GM19463 (cell line): Measurements from ENCODE around the gene HS3ST6.
"Not testable (repeated sequence)": the region's sequence is repeated elsewhere in the genome, so short reads cannot be mapped to it uniquely, and the experiment has no call there.

Experiments
- ATAC-seq: cut with Tn5 transposase; IDR thresholded peaks from one replicate; pipeline ENCODE4 v1.9.1; 2021; ENCODE audit warnings: mild to moderate bottlenecking, moderate library complexity; ENCODE audit not compliant: unreplicated experiment

Gene HS3ST6

DNA sequence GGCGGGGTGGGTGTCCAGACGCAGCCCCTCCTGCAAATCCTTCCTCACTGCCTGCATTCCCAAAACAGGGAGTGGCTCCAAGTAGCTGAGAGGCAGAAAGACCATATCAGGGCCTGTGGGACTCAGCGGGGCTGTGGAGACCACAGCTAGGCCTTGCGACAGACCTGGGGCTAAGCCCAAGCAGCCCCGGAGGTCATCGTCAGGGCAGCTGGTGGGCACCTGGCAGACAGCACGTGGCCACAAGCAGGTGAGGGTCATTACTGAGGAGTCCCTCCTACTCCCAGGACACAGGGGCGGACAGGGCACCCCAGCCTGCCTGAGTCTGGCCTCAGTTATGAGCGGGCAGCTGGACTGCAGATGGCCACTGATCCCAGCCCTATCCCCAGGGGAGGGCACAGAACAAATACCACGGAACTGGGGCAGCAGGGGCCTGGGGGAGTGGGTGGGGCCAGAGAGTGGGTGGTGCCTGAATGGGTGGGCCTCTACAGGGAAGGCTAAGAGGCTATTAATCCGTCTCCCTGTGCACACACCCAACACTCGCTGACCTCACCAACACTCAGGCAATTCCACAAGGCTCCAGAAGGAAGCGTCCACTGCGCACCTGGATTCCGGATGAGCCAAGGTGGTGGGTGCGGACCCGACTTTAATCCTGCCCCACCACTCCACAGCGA is 8.5 kb downstream of the HS3ST6 start:
- ATAC-seq, result no peak

DNA sequence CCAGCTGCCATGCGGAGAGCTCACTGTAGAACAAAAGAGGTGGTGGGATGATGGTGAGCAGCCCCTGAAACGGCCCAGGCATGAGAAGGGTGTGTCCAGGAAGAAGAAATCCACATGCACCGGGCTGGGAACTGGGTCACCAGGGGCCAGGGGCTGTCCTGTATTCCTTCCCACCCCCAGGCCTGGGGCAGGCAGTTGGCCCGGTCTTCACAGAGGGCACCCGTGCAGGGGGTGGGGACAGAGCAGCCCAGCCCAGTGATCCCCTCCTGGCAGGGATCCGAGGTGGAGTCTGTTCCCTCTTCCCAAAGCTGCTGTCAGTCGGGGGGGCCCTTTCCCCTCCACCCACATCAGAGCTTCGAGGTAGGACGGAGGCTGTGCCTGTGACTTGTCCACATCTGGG is 9.2 kb downstream of the HS3ST6 start:
- ATAC-seq, result no peak

DNA sequence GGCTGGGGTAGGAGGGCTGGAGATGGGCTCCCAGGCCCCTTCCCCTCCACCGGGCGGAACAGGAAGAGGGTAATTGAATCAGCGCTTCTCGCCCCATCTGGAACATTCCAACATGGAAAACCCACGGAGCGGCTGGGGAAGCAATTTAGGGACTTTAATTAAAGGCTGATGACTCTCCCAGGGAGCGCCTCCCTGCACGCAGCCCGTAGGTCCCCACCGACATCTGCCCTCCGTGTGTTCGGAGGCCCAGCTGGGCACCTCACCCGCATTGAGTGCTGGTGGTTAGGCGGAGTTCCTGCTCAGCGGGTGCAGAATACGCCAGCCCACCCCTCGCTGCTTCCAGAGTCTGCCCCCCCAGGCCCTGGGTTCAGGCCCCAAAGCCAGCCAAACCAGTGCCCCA is 10.0 kb downstream of the HS3ST6 start:
- ATAC-seq, result no peak

DNA sequence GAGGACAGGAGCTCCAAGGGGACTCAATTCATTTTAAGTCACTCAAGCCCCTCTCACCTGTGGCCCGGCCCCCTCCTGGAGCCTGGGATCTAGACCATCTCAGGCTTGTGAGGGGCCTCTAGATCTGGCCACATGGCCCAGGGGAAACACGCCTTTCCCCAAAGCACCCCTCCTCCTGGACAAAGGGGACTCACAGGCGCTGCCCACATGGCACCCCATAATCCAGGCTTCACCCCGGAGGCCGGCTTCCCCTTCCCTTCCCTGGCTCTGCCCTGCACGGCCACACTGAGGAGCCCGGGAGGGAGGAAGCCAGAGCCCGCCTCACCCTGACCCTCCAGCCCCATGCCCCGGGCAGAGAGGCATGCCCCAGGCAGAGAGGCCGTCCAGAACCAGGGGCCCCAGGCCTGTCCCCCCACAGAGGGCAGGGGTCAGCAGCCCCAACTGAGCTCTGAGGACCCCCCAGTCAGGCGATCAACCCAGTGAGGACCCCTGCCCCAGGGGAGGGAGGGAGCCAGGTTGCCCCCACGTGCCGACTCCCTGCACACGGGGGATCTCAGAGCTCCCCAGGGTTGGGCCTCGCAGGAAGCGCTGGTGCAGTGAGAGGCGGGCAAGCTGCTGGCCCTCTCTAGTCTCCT is 10.9 kb downstream of the HS3ST6 start:
- ATAC-seq, result no peak

DNA sequence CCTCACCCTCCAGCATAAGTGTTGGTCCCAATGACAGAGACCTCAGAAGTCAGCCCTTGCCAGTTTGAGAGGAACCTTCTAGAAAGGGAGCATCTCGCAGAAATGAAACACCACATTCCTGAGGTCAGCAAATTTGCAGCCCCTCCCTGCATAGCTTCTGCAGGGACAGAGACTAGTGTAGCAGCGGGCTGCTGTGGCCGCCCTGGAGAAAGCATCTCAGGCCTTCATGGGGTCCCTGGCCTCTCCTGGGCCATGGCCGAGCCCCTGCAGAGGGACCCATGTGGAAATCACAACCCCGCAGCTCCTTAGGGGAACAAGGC is 11.4 kb downstream of the HS3ST6 start:
- no peak for ATAC-seq

DNA sequence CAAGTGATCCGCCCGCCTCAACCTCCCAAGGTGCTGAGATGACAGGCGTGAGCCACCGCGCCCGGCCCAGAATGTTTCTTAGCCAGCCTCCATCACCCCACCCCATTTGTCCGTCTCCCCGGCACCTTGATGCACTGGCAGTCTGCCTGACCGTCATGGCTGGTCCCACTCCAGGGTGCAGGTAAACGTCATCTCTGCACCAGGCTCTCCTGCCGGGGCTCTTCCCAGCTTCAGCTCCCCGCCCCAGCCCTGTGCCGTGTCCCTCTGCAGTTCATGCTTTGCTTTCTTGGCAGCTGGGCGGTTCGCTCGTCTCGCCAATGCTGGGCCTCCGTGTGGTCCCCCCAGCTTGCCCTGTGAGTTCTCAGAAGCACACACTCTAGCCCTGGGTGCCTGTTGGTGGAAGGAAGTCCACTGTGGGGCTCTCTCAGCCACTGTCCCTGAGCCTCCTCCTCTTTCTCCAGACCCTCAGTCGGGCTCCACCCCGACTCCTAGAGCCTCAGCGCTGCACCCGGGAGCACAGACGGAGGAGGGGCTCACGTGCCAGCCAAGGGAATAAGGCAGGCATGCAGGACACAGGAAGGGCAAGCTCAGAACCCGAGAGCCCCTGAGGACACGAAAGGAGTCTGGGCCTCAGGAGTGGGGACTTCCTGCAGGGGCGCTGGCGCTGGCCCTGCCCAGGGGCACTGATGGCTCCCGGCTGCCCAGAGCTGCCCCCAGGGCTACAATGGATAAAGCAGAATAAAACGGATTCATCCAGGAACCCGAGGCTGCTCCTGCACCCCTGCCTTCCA is 12.0 kb downstream of the HS3ST6 start:
- ATAC-seq, result no peak

DNA sequence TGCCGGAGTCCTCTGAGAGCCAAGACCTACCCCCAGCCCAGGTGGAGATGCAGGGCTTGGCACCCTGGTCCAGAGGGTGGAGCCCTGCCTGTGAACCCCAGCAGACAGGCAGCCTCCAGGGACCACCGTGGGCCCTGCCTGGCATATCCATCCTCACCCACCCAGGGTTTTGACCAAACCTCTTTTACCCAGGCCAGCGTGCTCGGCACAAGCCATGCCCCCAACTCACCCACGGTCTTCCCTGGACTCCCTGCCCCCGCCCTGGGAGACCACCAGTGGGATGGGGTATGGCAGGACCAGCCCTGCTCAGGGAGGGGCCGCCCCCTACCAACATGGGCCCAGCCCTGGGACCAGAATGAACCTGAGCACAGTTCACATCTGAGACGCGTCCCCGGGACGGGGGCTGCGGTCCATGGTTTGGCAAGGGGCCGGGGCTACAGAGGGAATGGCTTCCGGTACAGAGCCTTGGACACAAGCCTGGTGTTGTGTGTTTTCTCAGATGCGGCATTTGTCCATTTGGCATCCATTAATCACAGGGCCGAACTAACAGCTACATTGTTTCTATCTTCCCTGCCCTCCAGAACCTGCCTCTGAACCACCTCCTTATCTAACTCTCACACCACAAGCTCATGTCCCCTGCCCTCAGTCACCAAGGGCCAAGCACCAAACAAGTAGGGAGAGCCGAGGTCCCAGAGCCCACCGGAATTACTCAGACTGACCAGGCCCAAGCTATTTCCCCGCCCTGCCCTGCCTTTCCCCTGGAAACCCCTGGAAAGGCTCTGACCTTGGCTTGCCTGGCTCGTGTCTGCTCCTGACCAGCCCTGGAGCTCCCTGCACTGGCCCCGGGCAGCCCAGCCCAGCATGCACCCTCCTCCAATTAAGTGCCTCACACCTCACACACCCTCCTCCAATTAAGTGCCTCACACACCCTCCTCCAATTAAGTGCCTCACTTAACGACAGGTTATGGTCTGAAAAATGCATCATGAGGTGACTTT is 14.1 kb downstream of the HS3ST6 start:
- ATAC-seq, result no peak

DNA sequence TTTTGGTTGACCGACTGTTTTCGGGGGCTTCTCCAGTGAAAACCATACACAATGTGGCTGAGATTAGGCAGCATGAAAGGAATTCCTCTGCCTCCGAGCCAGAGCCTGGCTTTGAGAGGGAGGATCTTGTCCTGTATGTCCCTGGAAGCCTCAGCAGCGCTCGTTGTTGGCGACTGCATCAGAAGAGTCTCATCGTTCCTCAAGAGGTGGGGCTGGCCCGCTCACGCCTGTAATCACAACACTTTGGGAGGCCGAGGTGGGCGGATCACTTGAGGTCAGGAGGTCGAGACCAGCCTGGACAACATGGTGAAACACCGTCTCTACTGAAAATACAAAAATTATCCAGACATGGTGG is 15.0 kb downstream of the HS3ST6 start:
- no peak for ATAC-seq

DNA sequence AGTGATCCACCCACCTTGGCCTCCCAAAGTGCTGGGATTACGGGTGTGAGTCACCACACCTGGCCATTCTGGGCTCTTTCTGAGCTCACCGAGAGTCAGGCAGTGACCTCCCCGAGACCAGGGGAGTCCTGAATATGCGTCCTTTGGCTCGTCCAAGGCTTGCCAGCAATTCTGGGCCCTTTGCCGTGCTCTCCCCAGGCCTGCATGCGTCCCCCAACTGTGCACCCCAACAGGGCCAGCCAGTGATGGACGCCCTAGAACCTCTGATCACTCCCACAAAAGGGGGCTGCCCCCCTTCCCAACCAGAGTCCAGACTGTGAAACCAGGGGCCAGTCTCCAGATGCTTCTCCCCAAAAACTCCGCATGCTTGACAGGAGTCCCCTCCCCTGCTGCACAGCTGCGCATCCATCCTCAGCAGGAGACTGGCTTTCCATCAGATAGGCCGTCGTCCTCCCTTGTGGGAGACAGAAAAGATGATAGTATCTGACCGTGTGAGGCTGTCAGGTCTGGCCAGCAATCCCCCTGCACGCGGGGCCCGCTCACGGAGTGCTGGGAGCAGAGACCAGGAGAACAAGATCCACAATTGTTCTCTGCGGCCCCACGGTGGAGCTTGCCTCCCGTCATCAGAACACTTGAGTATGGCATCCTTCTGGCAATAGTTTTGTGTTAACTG is 15.5 kb downstream of the HS3ST6 start:
- ATAC-seq, result no peak

DNA sequence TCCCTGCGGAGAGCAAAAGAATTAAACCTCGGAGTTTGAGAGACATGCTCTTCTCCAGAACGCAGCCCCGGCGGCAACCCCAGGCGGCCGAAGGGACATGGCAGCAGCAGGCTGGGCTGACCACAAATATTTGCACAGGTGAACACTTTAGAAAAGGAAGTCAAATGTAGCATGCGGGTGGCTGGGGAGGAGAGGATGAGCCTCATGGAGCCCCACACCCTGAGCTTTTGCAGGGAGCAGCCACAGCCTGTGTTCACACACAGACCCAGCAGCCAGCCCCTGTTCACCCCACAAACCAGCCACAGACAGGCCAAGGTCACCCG is 17.8 kb downstream of the HS3ST6 start:
- ATAC-seq, result no peak

DNA sequence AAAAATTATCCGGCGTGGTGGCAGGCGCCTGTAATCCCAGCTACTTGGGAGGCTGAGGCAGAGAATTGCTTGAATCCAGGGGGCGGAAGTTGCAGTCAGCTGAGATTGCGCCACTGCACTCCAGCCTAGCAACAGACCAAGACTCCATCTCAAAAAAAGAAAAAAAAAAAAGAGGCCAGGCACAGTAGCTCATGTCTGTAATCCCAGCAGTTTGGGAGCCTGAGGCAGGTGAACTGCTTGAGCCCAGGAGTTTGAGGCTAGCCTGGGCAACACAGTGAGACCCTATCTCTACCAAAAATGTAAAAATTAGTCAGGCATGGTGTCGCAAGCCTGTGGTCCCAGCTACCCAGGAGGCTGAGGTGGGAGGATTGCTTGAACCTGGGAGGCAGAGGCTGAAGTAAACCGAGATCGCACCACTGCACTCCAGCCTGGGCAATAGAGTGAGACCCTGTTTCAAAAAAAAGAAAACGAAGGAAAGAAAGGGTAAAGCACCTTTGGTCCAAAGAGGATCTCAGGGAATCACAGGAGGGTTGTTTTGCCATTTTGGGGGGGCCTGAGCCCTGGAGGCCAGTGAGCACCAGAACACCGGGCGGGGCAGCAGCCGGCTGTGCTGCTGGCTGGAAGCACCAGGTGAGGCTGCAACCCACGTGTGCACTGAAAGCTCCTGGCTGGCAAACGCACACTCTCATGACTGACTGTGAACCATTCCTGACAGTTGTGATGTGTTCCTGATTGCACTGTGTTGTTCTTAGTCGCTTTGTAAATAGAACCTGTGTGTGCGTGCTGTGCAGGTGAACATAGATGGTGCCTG is 18.4 kb downstream of the HS3ST6 start:
- no peak for ATAC-seq

DNA sequence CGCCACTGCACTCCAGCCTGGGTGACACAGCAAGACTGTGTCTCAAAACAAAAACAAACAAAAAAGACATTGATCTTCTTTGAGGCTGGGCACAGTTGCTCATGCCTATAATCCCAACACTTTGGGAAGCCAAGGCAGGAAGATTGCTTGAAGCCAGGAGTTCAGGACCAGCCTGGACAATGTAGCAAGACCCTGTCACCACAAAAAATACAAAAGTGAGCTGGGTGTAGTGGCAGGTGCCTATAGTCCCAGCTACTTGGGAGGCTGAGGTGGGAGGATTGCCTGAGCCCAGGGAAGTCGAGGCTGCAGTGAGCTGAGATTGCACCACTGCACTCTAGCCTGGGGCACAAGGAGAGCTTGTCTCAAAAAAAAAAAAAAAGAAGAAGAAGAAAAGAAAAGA is 20.5 kb downstream of the HS3ST6 start:
- ATAC-seq, result not testable (repeated sequence)

DNA sequence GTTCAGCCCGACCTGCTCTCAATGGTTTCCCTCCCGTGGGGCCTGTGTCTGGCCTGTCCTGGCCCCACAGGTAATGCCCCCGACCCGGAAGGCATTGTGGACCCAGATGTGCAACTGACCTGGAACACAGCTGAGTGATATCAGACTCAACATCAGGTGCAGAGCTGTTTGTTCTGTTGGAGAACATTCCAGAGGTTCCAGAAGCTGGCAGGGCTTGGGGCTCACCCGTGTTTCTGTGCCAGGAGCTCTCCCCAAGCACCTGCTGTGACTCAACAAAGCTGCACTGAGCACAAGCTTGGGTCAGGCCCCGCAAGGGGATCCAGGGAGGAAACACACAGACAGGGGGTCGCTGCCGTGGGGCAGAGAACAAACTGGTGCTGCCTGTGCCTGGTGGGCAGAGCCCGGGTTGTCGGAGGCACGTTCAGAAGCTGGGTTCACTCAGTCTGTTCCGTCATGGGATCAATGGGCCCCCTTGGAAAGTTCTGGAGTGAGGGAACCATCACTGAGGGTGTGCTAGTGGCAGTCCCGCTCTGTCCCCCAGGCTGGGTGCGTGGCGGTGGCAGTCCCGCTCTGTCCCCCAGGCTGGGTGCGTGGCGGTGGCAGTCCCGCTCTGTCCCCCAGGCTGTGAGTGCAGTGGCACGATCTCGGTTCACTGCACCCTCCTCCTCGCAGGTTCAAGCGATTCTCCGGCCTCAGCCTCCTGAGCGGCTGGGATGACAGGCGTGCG is 22.1 kb downstream of the HS3ST6 start:
- ATAC-seq, result no peak

DNA sequence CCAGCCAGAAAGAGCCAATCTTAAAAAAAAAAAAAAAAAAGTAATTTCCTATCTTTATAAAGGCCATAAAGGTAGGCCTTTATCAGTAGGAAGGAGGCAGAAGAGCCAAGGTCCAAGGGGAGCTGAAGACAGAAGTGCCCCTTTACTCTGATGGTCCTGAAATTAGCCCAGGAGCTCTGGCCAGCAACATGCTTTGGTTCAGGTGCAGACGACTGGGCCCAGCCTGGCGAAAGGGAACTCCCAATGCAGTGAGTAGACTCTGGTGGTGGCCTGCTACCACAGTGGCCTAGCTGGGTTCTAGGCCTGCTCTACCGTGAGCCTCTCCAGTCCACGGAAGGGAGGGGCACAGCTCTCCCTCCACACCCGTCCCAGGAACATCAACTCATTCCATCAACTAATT is 23.1 kb downstream of the HS3ST6 start:
- no peak for ATAC-seq

DNA sequence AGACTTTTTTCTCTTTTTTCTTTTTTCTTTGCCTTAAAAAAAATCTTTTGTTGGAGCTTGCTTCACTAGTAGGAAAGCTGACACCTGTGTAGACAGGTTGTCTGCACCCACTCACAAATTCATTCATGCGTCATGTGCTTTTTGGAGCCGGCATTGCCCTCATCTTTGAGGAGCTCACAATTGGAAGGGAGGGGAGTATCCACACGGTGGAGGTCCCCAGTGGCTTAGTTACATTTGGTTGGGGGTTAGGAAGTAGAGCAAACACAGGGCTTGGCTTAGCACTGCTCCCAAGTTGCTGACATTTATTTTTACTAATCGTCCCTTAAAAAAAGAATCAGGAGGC is 27.5 kb downstream of the HS3ST6 start:
- no peak for ATAC-seq

DNA sequence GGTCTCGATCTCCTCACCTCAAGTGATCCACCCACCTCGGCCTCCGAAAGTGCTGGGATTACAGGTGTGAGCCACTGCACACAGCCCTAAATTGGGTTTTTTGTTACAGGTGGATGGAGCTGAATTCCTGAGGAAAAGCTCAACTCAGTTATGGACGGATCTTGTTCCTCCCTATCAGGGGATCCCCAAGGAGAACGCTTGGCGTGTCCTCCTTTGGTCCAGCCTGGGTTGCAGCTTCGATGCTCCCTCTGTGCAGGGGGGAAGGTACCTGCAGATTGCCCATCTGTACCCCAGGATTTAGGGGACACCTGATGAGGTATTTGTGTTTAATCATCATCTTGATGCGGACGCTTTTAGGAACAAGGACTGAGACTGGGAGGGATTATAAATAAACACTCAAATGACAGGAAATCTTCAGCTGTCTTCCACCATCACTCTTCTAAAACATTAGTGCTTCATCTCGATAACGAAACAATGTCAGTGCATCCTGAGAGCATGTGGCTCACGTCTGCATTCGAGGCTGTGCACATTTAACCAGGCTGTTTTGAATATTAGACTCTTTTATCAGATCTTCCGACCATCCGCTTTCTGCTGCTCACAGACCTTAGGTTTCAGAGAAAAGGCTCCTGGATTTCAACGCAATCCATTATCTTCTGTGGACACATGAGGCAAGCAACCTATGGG is 28.0 kb downstream of the HS3ST6 start:
- no peak for ATAC-seq

DNA sequence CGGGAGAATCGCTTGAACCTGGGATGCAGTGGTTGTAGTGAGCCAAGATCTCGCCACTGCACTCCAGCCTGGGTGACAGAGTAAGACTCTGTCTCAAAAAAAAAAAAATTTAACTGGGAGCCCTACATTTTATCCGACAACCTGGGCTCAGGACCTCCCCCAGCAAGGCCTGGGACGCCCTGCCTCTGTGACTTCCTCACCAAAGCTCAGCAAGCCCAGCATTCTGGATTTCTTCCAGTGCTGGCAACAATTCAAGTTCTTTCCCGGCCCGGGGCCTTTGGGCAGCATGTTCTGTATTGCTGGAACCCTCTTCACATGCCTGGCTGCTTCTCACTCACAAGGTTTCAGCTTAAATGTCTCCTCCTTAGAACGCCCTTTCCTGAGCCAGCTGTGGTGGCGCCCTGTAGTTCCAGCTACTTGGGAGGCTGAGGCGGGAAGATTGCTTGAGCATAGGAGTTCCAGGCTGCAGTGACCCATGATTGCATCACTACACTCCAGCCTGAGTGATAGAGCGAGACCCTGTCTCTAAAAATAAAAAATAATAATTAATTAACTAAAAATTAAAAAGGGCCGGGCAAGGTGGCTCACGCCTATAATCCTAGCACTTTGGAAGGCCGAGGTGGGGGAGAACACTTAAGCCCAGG is 30.4 kb downstream of the HS3ST6 start:
- ATAC-seq, result no peak

DNA sequence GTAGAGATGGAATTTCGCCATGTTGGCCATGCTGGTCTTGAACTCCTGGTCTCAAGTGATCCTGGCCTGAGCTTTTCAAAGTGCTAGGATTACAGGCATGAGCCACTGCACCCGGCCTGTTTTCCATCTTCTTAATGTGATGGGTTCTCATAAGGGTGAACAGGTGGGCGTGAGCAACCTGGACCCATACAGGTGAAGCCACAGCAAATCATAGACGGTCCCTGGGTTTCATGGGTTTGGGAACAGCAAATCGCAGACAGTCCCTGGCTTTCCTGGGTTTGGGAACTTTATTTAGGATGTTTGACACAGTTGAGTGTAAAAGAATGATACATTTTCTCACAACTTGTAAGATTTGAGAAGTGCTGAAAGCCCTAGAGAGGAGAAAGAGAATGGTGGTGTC is 33.3 kb downstream of the HS3ST6 start:
- ATAC-seq, result no peak
